K562 (cell line): ENCODE results near the gene ERMARD. TPM values are rescaled to one million over a fixed set of nuclear protein-coding genes. Genes with fewer than 3 reads are reported as not detected.

Experiments
- ATAC-seq: fragments of 200-7000 bp; cut with Tn5 transposase; 3 replicates; pipeline ENCODE4 v1.9.1; 2020; ENCODE audit warnings: moderate library complexity
- BruUV-seq: library from RNA; stranded (reverse); fragments of 400-500 nt; replicated peaks from 2 replicates; lab custom pipeline; 2021; lab: Mats Ljungman, UMichigan
- CTCF ChIA-PET: fragments of 300-600 bp; formaldehyde crosslinking; extraction: SDS; loops from one replicate; lab custom pipeline; 2021; ENCODE audit warnings: low intra/inter-chr PET ratio; lab: Yijun Ruan, JAX
- POLR2A ChIA-PET: fragments of 300-600, 350-650 bp; sonication (Branson Sonifier 250); formaldehyde crosslinking; extraction: SDS; loops from one replicate; lab custom pipeline; 2021; ENCODE audit warnings: antibody characterized with exemption, inconsistent platforms; lab: Yijun Ruan, JAX
- DNase-seq, 4 experiments: peaks; one replicate each; pipeline versions ENCODE4 v3.0.0 to v3.0.0-alpha.2; 2011 to 2018; ENCODE audit warnings: low spot score in 3 of 4, mixed read lengths in 3 of 4; ENCODE audit errors: extremely low read depth in 1 of 4
- FAIRE-seq: peaks from 2 replicates; lab custom pipeline; 2011; peaks lifted over from hg19 to GRCh38; lab: Jason Lieb, UNC
- H2AFZ ChIP-seq: 2 replicates; pipeline ENCODE4 v1.6.0; 2011; ENCODE audit warnings: low read depth, low read length, control low read depth, inconsistent platforms
- H3K27ac ChIP-seq: fragments of 200-600 bp; 3 replicates; pipeline ENCODE4 v1.8.0; 2011; ENCODE audit warnings: low read depth, mild to moderate bottlenecking, control low read depth, inconsistent platforms, low read length, moderate library complexity, mixed read lengths; ENCODE audit errors: extremely low read depth
- H3K27me3 ChIP-seq, 2 experiments: fragments of 300-600 bp in 1 of 2; 2 replicates in 1 of 2; 3 replicates in 1 of 2; pipeline versions ENCODE4 v1.6.0 to v1.8.0; 2011; ENCODE audit warnings: inconsistent platforms in 2 of 2, low read length in 2 of 2, mild to moderate bottlenecking in 1 of 2, mixed read lengths in 1 of 2, moderate library complexity in 1 of 2; ENCODE audit not compliant: control insufficient read depth in 2 of 2, insufficient read depth in 2 of 2
- H3K36me3 ChIP-seq: fragments of 300-600 bp; 3 replicates; pipeline ENCODE4 v1.8.0; 2011; ENCODE audit warnings: mild to moderate bottlenecking, low read length, inconsistent platforms; ENCODE audit not compliant: control insufficient read depth, insufficient read depth
- H3K4me1 ChIP-seq, 2 experiments: fragments of 200-600 bp in 1 of 2; replicated peaks in 1 of 2; 2 replicates in 1 of 2; 3 replicates in 1 of 2; pipeline versions ENCODE4 v1.5.1 to v1.8.0; 2011; ENCODE audit warnings: inconsistent platforms in 2 of 2, low read length in 2 of 2, mild to moderate bottlenecking in 1 of 2, mixed read lengths in 1 of 2, moderate library complexity in 1 of 2; ENCODE audit not compliant: control insufficient read depth in 2 of 2, insufficient read depth in 2 of 2
- H3K4me2 ChIP-seq: 2 replicates; pipeline ENCODE4 v1.6.1; 2011; ENCODE audit warnings: low read length, control low read depth, inconsistent platforms, mixed read lengths; ENCODE audit not compliant: insufficient read depth
- H3K4me3 ChIP-seq: fragments of 200-600 bp; sonication (generic), shearing (Covaris generic); 2 replicates; pipeline ENCODE4 v1.5.1; 2016; ENCODE audit warnings: control low read depth, inconsistent platforms
- H3K79me2 ChIP-seq: fragments of 200-600 bp; 3 replicates; pipeline ENCODE4 v1.8.0; 2011; ENCODE audit warnings: low read length, inconsistent platforms; ENCODE audit not compliant: control insufficient read depth, insufficient read depth
- H3K9ac ChIP-seq, 2 experiments: 2 replicates each; pipeline versions ENCODE4 v1.6.0 to v1.6.1; 2011; ENCODE audit warnings: low read depth in 2 of 2, low read length in 2 of 2, control low read depth in 1 of 2, inconsistent platforms in 1 of 2, mild to moderate bottlenecking in 1 of 2, mixed read lengths in 1 of 2; ENCODE audit not compliant: insufficient read depth in 1 of 2
- H3K9me1 ChIP-seq: one replicate; pipeline ENCODE4 v1.6.0; 2011; ENCODE audit warnings: inconsistent platforms, mild to moderate bottlenecking, low read length, moderate library complexity; ENCODE audit not compliant: control insufficient read depth, insufficient read depth
- H3K9me3 ChIP-seq: replicated peaks from 2 replicates; pipeline ENCODE4 v1.5.1; 2011; ENCODE audit warnings: low read depth, low read length, inconsistent platforms; ENCODE audit not compliant: control insufficient read depth, insufficient read depth
- H4K20me1 ChIP-seq: replicated peaks from 2 replicates; pipeline ENCODE4 v1.6.1; 2011; ENCODE audit warnings: low read length, inconsistent platforms, mixed read lengths; ENCODE audit not compliant: control insufficient read depth, insufficient read depth
- DMBX1 ChIP-seq: fragments of 250-450 bp; sonication (Bioruptor Pico); IDR thresholded peaks from 2 replicates; pipeline ENCODE4 v1.8.0; 2022; ENCODE audit warnings: inconsistent platforms, mild to moderate bottlenecking, moderate library complexity, borderline replicate concordance
- E4F1 ChIP-seq: fragments of 250-450 bp; sonication (Bioruptor Pico); IDR thresholded peaks from 2 replicates; pipeline ENCODE4 v1.5.0; 2021; ENCODE audit warnings: mild to moderate bottlenecking, borderline replicate concordance
- GTF2F1 ChIP-seq: IDR thresholded peaks from 2 replicates; pipeline ENCODE4 v1.6.1; 2011; ENCODE audit warnings: low read depth, low read length, improper control_type of control experiment
- HDAC8 ChIP-seq: fragments of 450-650 bp; IDR thresholded peaks from 2 replicates; pipeline ENCODE4 v1.6.1; 2016; ENCODE audit warnings: mild to moderate bottlenecking, missing genetic modification characterization, moderate library complexity, missing compliant biosample characterization
- KDM2B ChIP-seq: fragments of 250-450 bp; sonication (Bioruptor Pico); IDR thresholded peaks from 2 replicates; pipeline ENCODE4 v1.8.0; 2021; ENCODE audit warnings: mild to moderate bottlenecking, moderate library complexity
- POLR2A ChIP-seq: fragments of 450-650 bp; conservative IDR thresholded peaks from 2 replicates; pipeline ENCODE4 v1.6.1; 2016
- RAD21 ChIP-seq, 2 experiments: fragments of 250-450 bp in 1 of 2; fragments of 450-650 bp in 1 of 2; sonication (Bioruptor Pico) in 1 of 2; formaldehyde crosslinking in 1 of 2; IDR thresholded peaks in 1 of 2; conservative IDR thresholded peaks in 1 of 2; 2 replicates each; pipeline versions ENCODE4 v1.4.0 to v1.8.0; 2020 to 2022; ENCODE audit warnings: mild to moderate bottlenecking in 2 of 2, moderate library complexity in 1 of 2
- RB1 ChIP-seq: fragments of 450-650 bp; IDR thresholded peaks from 2 replicates; pipeline ENCODE4 v1.6.1; 2017; ENCODE audit warnings: low read depth, mild to moderate bottlenecking
- SMAD2 ChIP-seq: fragments of 150-350 bp; IDR thresholded peaks from 2 replicates; pipeline ENCODE4 v1.6.1; 2014; ENCODE audit warnings: low read depth, mild to moderate bottlenecking, low read length
- SMAD3 ChIP-seq: fragments of 450-650 bp; formaldehyde crosslinking; conservative IDR thresholded peaks from 2 replicates; pipeline ENCODE4 v1.4.0; 2020; ENCODE audit warnings: mild to moderate bottlenecking
- ZBED1 ChIP-seq: IDR thresholded peaks from 2 replicates; pipeline ENCODE4 v1.6.1; 2014
- ZNF146 ChIP-seq: IDR thresholded peaks from one replicate; pipeline ENCODE4 v1.6.1; 2018; ENCODE audit warnings: missing compliant biosample characterization; ENCODE audit not compliant: unreplicated experiment
- ZNF347 ChIP-seq: fragments of 450-650 bp; formaldehyde crosslinking; IDR thresholded peaks from 2 replicates; pipeline ENCODE4 v1.4.0; 2020; ENCODE audit warnings: low read depth, mild to moderate bottlenecking, moderate library complexity
- ZNF384 ChIP-seq: IDR thresholded peaks from 2 replicates; pipeline ENCODE4 v1.6.1; 2012; ENCODE audit warnings: low read depth, low read length, improper control_type of control experiment
- ZNF41 ChIP-seq: fragments of 250-450 bp; sonication (Bioruptor Pico); conservative IDR thresholded peaks from 2 replicates; pipeline ENCODE4 v1.4.0; 2020; ENCODE audit warnings: mild to moderate bottlenecking
- ZNF778 ChIP-seq: fragments of 450-650 bp; formaldehyde crosslinking; IDR thresholded peaks from 2 replicates; pipeline ENCODE4 v1.4.0; 2020; ENCODE audit warnings: mild to moderate bottlenecking, moderate library complexity
- WGBS: fragments of 100-300 bp; shearing (Covaris generic); methylation state at CpG from one replicate; pipeline ENCODE4 v1.1.6; 2016; ENCODE audit warnings: low coverage, mixed read lengths; ENCODE audit not compliant: insufficient coverage; ENCODE audit errors: missing lambda C conversion rate; 5-methylcytosine and 5-hydroxymethylcytosine counted together
- in situ Hi-C: fragments of 300-500 bp; cut with MboI; formaldehyde crosslinking; loops from 4 replicates; pipeline ENCODE4 v1.15.0; 2018; ENCODE audit warnings: inconsistent platforms, mixed read lengths
- intact Hi-C: fragments of 100-400 bp; cut with micrococcal nuclease; formaldehyde crosslinking; loops from 2 replicates; pipeline ENCODE4 v1.14.2; 2022
- polyA plus RNA-seq, 8 experiments: library from polyadenylated mRNA; depleted of rRNA in 4 of 8; stranded (reverse) in 5 of 8; unstranded in 3 of 8; fragments of >200 nt; fragmentation: Nextera tagmentation in 2 of 8; fragmentation: Illumina TruSeq in 1 of 8; extraction: Ambion mirVana in 2 of 8; extraction: Trizol in 1 of 8; gene quantifications; 2 replicates each; pipeline versions ENCODE4 v1.2.1 to v1.2.3, GENCODE V29; 2011 to 2014; ENCODE audit warnings: inconsistent platforms in 1 of 8, missing spikeins in 1 of 8
- total RNA-seq, 7 experiments: library from RNA; depleted of rRNA in 6 of 7; stranded (reverse); fragments of >200 nt in 6 of 7; fragmentation: Illumina TruSeq in 2 of 7; extraction: Trizol in 2 of 7; gene quantifications; 2 replicates each; pipeline versions ENCODE4 v1.2.1 to v1.2.3, GENCODE V29; 2011 to 2021; ENCODE audit warnings: low replicate concordance in 1 of 7

ERMARD gene
- total and polyA plus RNA-seq, 9 of the 15 experiments (the other 6 are each of a cell fraction or from before 2014, with no cell fraction given), result 14.5 to 68.6 (median 27.7) TPM

GRCh38 chr6:169775321-169775720, 23.9 kb downstream of the ERMARD start:
- WGBS, result 75% methylated on average over 10 of the region's 10 CpGs
- BruUV-seq, result no TSS peak
- intact Hi-C loops, result no loop called here
- in situ Hi-C loops, result no loop called here
- H3K4me3 ChIP-seq, result no peak overlapping the region
- POLR2A ChIA-PET, result interaction anchor here (0.6 to 1.4 kb wide), 2 partner anchors 11 kb away, joined by 3 to 4 read pairs; no protein-coding TSS in a partner anchor
- no peak overlapping the region for H2AFZ ChIP-seq
- H3K36me3 ChIP-seq, result peaks cover 28% of the 10 kb centered on the region; the same call in 2 of the 3 replicates
- CTCF ChIA-PET, result no interaction called here
- no peak overlapping the region for H3K9ac ChIP-seq
- no peak overlapping the region for H3K27ac ChIP-seq
- H3K9me1 ChIP-seq, result no peaks in the 10 kb centered on the region
- H3K4me2 ChIP-seq, result no peak overlapping the region
- H3K9me3 ChIP-seq, result no peaks in the 10 kb centered on the region
- no peaks in the 10 kb centered on the region for H3K27me3 ChIP-seq
- TF ChIP-seq ZNF41 (CRISPR knock-in tag) (no peak), SMAD3 (CRISPR knock-in tag) (no peak), KDM2B (CRISPR knock-in tag) (no peak), RB1 (no peak), ZBED1 (no peak), DMBX1 (CRISPR knock-in tag) (no peak), ZNF347 (CRISPR knock-in tag) (no peak), ZNF384 (no peak), ZNF778 (CRISPR knock-in tag) (no peak), SMAD2 (no peak), GTF2F1 (no peak), HDAC8 (no peak), ZNF146 (CRISPR knock-in tag) (no peak), POLR2A (no peak), RAD21 (CRISPR knock-in tag; conservative IDR thresholded peaks at IDR 0.05 in 1 of 2, IDR thresholded peaks at IDR 0.05 in 1 of 2) (no peak), E4F1 (CRISPR knock-in tag) (no peak)
- TF ChIP-seq, all 486 proteins: peak for 0
- H4K20me1 ChIP-seq, result no peaks in the 10 kb centered on the region
- ATAC-seq, result no peak
- H3K4me1 ChIP-seq, result peaks cover 0 to 3% of the 10 kb centered on the region in 2 experiments; a peak in 1 of 5 replicates
- no peak for DNase-seq
- FAIRE-seq, result no peak
- no peaks in the 10 kb centered on the region for H3K79me2 ChIP-seq
